ENCODE data around the gene SSBP2.

Gene SSBP2

GRCh38 chr5:81787474-81788242, 36.8 kb upstream of the SSBP2 start:
- no peak for TF ChIP-seq CTCF (conservative IDR thresholded peaks at IDR 0.05; ENCODE audit: low read depth, low read length)
- H3K4me3 ChIP-seq (ENCODE audit: low read length) = no peak overlapping the region
- peak; percentile 72 for DNase-seq (ENCODE audit: low read depth)

- H3K4me3 ChIP-seq (ENCODE audit: low read length) = no peak overlapping the region
- no peak for TF ChIP-seq CTCF (conservative IDR thresholded peaks at IDR 0.05; ENCODE audit: low read depth, low read length)
- DNase-seq (ENCODE audit: low read depth) = no peak
These were observed 36.1 kb upstream of the SSBP2 start for GRCh38 chr5:81786991-81787390.

- TF ChIP-seq CTCF (conservative IDR thresholded peaks at IDR 0.05; ENCODE audit: low read depth, low read length) = no peak
- H3K4me3 ChIP-seq (ENCODE audit: low read length) = no peak overlapping the region
- no peak for DNase-seq (ENCODE audit: low read depth)
These were observed 35.6 kb upstream of the SSBP2 start for GRCh38 chr5:81786496-81786895.

GRCh38 chr5:81785322-81785721, 34.4 kb upstream of the SSBP2 start:
- no peak for DNase-seq (ENCODE audit: low read depth)
- H3K4me3 ChIP-seq (ENCODE audit: low read length) = no peak overlapping the region
- no peak for TF ChIP-seq CTCF (conservative IDR thresholded peaks at IDR 0.05; ENCODE audit: low read depth, low read length)

- no peak for DNase-seq (ENCODE audit: low read depth)
- TF ChIP-seq CTCF (conservative IDR thresholded peaks at IDR 0.05; ENCODE audit: low read depth, low read length) = no peak
- H3K4me3 ChIP-seq (ENCODE audit: low read length) = no peak overlapping the region
These were observed 32.5 kb upstream of the SSBP2 start for GRCh38 chr5:81783401-81783800.

GRCh38 chr5:81782811-81783210, 31.9 kb upstream of the SSBP2 start:
- no peak overlapping the region for H3K4me3 ChIP-seq (ENCODE audit: low read length)
- no peak for TF ChIP-seq CTCF (conservative IDR thresholded peaks at IDR 0.05; ENCODE audit: low read depth, low read length)
- no peak for DNase-seq (ENCODE audit: low read depth)

GRCh38 chr5:81779916-81780266, 29.0 kb upstream of the SSBP2 start:
- no peak for DNase-seq (ENCODE audit: low read depth)
- no peak for TF ChIP-seq CTCF (conservative IDR thresholded peaks at IDR 0.05; ENCODE audit: low read depth, low read length)
- H3K4me3 ChIP-seq (ENCODE audit: low read length) = no peak overlapping the region
